Measurements from ENCODE around the gene MME. TPM values are rescaled to one million over a fixed set of nuclear protein-coding genes. Genes with fewer than 3 reads are reported as not detected.

MME gene
- total and polyA plus RNA-seq, 8 donors, result 0.19 to 3.2 (median 0.71) TPM

GRCh38 chr3:155219106-155219505 is 139.0 kb downstream of the MME start:
- 63 to 81% methylated on average over 1 of the region's 1 CpG for WGBS, 2 donors
- Histone ChIP-seq H3K27ac (no peak overlapping the region), H3K9me3 (no peaks in the 10 kb centered on the region), H3K4me1 (no peaks in the 10 kb centered on the region), H3K4me3 (no peak overlapping the region), H3K36me3 (no peaks in the 10 kb centered on the region), H3K27me3 (no peaks in the 10 kb centered on the region)
- DNase-seq (no peak), ATAC-seq (no peak), FAIRE-seq (no peak)
- no peak for TF ChIP-seq CTCF (IDR thresholded peaks at IDR 0.05)
- intact Hi-C loops (cut with DNase I), result no loop called here

- intact Hi-C loops (cut with DNase I), result no loop called here
- no peak overlapping the region for H3K4me3 ChIP-seq
- H3K9me3 ChIP-seq, result no peaks in the 10 kb centered on the region
- TF ChIP-seq CTCF (IDR thresholded peaks at IDR 0.05), result no peak
- no peaks in the 10 kb centered on the region for H3K36me3 ChIP-seq
- ATAC-seq (no peak), FAIRE-seq (no peak), DNase-seq (no peak)
- no peaks in the 10 kb centered on the region for H3K4me1 ChIP-seq
- no peaks in the 10 kb centered on the region for H3K27me3 ChIP-seq
- 77 to 88% methylated on average over 5 of the region's 5 CpGs for WGBS, 2 donors
- H3K27ac ChIP-seq, result no peak overlapping the region
These were observed 145.3 kb downstream of the MME start for GRCh38 chr3:155225417-155225816.

DNA sequence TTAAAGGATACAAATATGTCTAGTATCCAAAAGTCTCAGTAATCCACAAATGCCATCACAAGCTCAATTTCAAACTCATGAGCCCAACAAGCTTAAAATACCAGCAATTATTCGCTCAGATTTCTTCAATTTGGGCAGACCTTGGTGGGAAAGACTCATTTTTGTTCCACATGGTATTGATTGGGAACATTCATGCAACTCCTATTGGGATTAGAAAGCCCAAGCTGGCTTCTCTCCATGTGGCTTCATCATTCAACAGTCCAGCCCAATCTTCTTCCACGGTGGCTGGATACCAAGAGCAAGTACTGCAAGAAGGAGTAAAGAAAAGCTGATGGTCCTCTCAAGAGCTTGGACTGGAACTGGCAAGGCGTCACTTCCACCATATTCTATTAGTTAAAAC is 147.0 kb downstream of the MME start:
- ATAC-seq (no peak), DNase-seq (no peak), FAIRE-seq (no peak)
- no peak for TF ChIP-seq CTCF (IDR thresholded peaks at IDR 0.05)
- 56 to 61% methylated on average over 3 of the region's 3 CpGs for WGBS, 2 donors
- H3K27me3 ChIP-seq, result no peaks in the 10 kb centered on the region
- no peaks in the 10 kb centered on the region for H3K4me1 ChIP-seq
- no peak overlapping the region for H3K27ac ChIP-seq
- no peaks in the 10 kb centered on the region for H3K36me3 ChIP-seq
- H3K9me3 ChIP-seq, result no peaks in the 10 kb centered on the region
- intact Hi-C loops (cut with DNase I), result no loop called here
- no peak overlapping the region for H3K4me3 ChIP-seq

DNA sequence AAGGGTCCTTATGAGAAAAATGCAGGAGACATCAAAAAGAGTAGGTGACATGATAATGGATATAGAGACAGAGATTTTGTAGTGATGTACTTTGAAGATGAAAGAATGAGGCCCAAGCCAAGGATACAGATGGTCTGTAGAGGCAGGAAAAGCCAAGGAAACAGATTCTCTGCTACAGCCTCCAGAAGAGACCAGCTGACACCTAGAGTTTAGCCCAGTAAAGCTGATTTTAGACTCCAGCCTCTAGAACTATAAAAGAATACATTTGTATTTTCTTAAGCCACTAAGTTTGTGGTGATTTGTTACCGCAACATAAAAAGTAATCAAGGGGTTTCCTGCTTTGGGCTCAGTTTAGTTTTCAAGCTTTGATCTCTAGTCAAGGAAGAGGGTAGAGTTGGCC is 148.6 kb downstream of the MME start:
- FAIRE-seq, result no peak

DNA sequence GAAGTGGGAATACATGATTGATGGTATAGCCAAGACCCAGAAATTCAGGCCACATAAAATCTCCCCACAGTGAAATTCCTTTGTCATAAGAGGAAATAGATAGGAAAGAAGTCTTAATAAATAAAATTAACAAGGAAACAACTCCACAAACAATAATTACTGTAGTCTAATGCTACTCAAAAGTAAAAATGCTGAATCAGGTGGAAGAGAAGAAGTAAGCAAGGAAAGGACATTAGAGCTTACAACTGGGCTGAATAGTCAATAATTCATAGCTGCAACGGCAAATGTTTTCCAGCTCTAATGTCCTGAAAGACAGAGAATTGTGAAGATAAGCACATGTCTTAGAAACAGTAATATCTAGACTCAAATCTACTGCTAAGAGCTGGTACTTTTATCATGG is 149.0 kb downstream of the MME start:
- intact Hi-C loops (cut with DNase I), result no loop called here
- H3K4me3 ChIP-seq, result no peak overlapping the region
- no peak for TF ChIP-seq CTCF (IDR thresholded peaks at IDR 0.05)
- H3K27ac ChIP-seq, result no peak overlapping the region
- no peaks in the 10 kb centered on the region for H3K9me3 ChIP-seq
- DNase-seq (no peak), ATAC-seq (no peak), FAIRE-seq (no peak)
- H3K27me3 ChIP-seq, result no peaks in the 10 kb centered on the region
- 45 to 65% methylated on average over 1 of the region's 1 CpG for WGBS, 2 donors
- peaks cover 0 to 9% (median 5%) of the 10 kb centered on the region in 3 donors for H3K4me1 ChIP-seq
- H3K36me3 ChIP-seq, result no peaks in the 10 kb centered on the region

More for the DNA sequence above, 148.6 kb downstream of the MME start:
- Histone ChIP-seq H3K27ac (no peak overlapping the region), H3K4me3 (no peak overlapping the region), H3K9me3 (no peaks in the 10 kb centered on the region), H3K36me3 (no peaks in the 10 kb centered on the region), H3K4me1 (peaks cover 0 to 9% (median 5%) of the 10 kb centered on the region in 3 donors), H3K27me3 (no peaks in the 10 kb centered on the region)
- ATAC-seq (no peak), DNase-seq (no peak)
- 88 to 93% methylated on average over 1 of the region's 1 CpG for WGBS, 2 donors
- intact Hi-C loops (cut with DNase I), result no loop called here
- no peak for TF ChIP-seq CTCF (IDR thresholded peaks at IDR 0.05)

Data from pancreas (tissue), 10 donors.